ENCODE results near the gene MAP1S.

DNA sequence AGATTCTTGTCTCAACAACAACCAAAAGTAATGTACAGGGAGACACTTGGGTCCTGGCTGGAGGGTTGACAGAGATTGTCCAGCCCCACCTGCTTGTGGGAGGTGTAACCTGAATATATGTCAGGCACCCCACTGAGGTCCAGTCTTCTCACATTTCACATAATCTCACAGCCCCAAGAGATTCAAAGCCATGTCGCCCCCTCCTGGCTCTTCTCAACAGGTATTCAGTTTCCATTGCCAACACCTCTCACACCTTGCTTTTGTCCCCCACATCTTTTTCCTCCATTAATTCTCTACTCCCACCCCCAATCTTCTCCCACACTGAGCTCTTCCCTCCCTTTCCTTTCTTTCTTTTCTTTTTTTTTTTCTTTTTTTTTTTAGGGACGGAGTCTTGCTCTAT is 42.3 kb upstream of the MAP1S start:
- peak; percentile 42 for TF ChIP-seq CTCF (IDR thresholded peaks at IDR 0.05; ENCODE audit: low read depth, low read length)
- no peak for TF ChIP-seq EZH2phosphoT487 (IDR thresholded peaks at IDR 0.05; ENCODE audit: low read depth)
